HG03442 (cell line): Measurements from ENCODE around the gene PTPRD.

ENCODE experiments used
- ATAC-seq: cut with Tn5 transposase; IDR thresholded peaks from one replicate; pipeline ENCODE4 v1.9.1; 2021; ENCODE audit warnings: mild to moderate bottlenecking, moderate library complexity; ENCODE audit not compliant: unreplicated experiment

PTPRD gene

GRCh38 chr9:8879284-8879683 lies 1733.5 kb downstream of the PTPRD start:
- no peak for ATAC-seq

GRCh38 chr9:8877753-8878494 lies 1734.9 kb downstream of the PTPRD start:
- ATAC-seq, result no peak

GRCh38 chr9:8876303-8876702 lies 1736.5 kb downstream of the PTPRD start:
- ATAC-seq, result no peak

- ATAC-seq, result no peak
These were observed 1738.3 kb downstream of the PTPRD start for GRCh38 chr9:8874482-8874881.

- ATAC-seq, result no peak
These were observed 1740.0 kb downstream of the PTPRD start for GRCh38 chr9:8872802-8873201.

- no peak for ATAC-seq
These were observed 1740.9 kb downstream of the PTPRD start for GRCh38 chr9:8871796-8872445.

GRCh38 chr9:8871396-8871795 lies 1741.4 kb downstream of the PTPRD start:
- no peak for ATAC-seq

GRCh38 chr9:8869812-8870211 lies 1743.0 kb downstream of the PTPRD start:
- no peak for ATAC-seq

GRCh38 chr9:8868632-8869031 lies 1744.2 kb downstream of the PTPRD start:
- ATAC-seq, result no peak

- no peak for ATAC-seq
These were observed 1745.7 kb downstream of the PTPRD start for GRCh38 chr9:8867148-8867547.

- no peak for ATAC-seq
These were observed 1748.3 kb downstream of the PTPRD start for GRCh38 chr9:8864545-8864896.

- no peak for ATAC-seq
These were observed 1748.8 kb downstream of the PTPRD start for GRCh38 chr9:8863886-8864544.

GRCh38 chr9:8863069-8863468 lies 1749.7 kb downstream of the PTPRD start:
- ATAC-seq, result no peak

- no peak for ATAC-seq
These were observed 1751.9 kb downstream of the PTPRD start for GRCh38 chr9:8860925-8861324.

GRCh38 chr9:8860086-8860485 lies 1752.7 kb downstream of the PTPRD start:
- ATAC-seq, result no peak

GRCh38 chr9:8859416-8859815 lies 1753.4 kb downstream of the PTPRD start:
- no peak for ATAC-seq

- no peak for ATAC-seq
These were observed 1754.1 kb downstream of the PTPRD start for GRCh38 chr9:8858596-8859161.

GRCh38 chr9:8857926-8858595 lies 1754.7 kb downstream of the PTPRD start:
- ATAC-seq, result no peak

- ATAC-seq, result no peak
These were observed 1755.5 kb downstream of the PTPRD start for GRCh38 chr9:8857068-8857925.

- ATAC-seq, result no peak
These were observed 1756.3 kb downstream of the PTPRD start for GRCh38 chr9:8856396-8857067.
